SK-N-SH (cell line): Measurements from ENCODE around the gene DNAJA3. TPM values are rescaled to one million over a fixed set of nuclear protein-coding genes. Genes with fewer than 3 reads are reported as not detected.
A peak's percentile ranks its signal among the peaks of the same experiment; 100 is the strongest.

Experiments used
- CTCF ChIA-PET: fragments of 300-600, 350-600 bp; formaldehyde crosslinking; extraction: SDS; loops from one replicate; lab custom pipeline; 2021; lab: Yijun Ruan, JAX
- POLR2A ChIA-PET: fragments of 350-600 bp; sonication (Branson Sonifier 250); formaldehyde crosslinking; extraction: SDS; loops from one replicate; lab custom pipeline; 2020; ENCODE audit warnings: antibody characterized with exemption, inconsistent platforms; lab: Yijun Ruan, JAX
- DNase-seq: peaks from one replicate; pipeline ENCODE4 v3.0.0; 2012
- H2AFZ ChIP-seq: fragments of 200-600 bp; sonication (generic); 2 replicates; pipeline ENCODE4 v1.8.1; 2016; ENCODE audit warnings: antibody characterized with exemption, mild to moderate bottlenecking, low read depth
- H3F3A ChIP-seq: fragments of 200-600 bp; sonication (generic); replicated peaks from 2 replicates; pipeline ENCODE3; 2016; ENCODE audit warnings: antibody characterized with exemption, mild to moderate bottlenecking; ENCODE audit not compliant: insufficient read depth
- H3K27ac ChIP-seq, 2 experiments: fragments of 200-500 bp in 1 of 2; fragments of 200-600 bp in 1 of 2; sonication (Bioruptor generic) in 1 of 2; sonication (generic), shearing (Covaris generic) in 1 of 2; 2 replicates each; pipeline versions ENCODE4 v1.5.1 to v1.6.1; 2014 to 2016; ENCODE audit warnings: low read depth in 2 of 2, inconsistent platforms in 1 of 2, low read length in 1 of 2, mild to moderate bottlenecking in 1 of 2, mixed read lengths in 1 of 2
- H3K27me3 ChIP-seq: fragments of 200-600 bp; sonication (generic), shearing (Covaris generic); 2 replicates; pipeline ENCODE4 v1.6.1; 2016; ENCODE audit warnings: mixed run types; ENCODE audit not compliant: insufficient read depth
- H3K36me3 ChIP-seq, 2 experiments: fragments of 200-500 bp in 1 of 2; fragments of 200-600 bp in 1 of 2; sonication (Bioruptor generic) in 1 of 2; sonication (generic) in 1 of 2; replicated peaks in 1 of 2; 2 replicates each; pipeline versions ENCODE3 to v1.5.1; 2014 to 2016; ENCODE audit warnings: low read length in 1 of 2, mild to moderate bottlenecking in 1 of 2; ENCODE audit not compliant: insufficient read depth in 2 of 2, control insufficient read depth in 1 of 2
- H3K4me1 ChIP-seq, 2 experiments: fragments of 200-500 bp in 1 of 2; fragments of 200-600 bp in 1 of 2; sonication (Bioruptor generic) in 1 of 2; sonication (generic), shearing (Covaris generic) in 1 of 2; 2 replicates each; pipeline versions ENCODE4 v1.5.1 to v1.6.1; 2014 to 2016; ENCODE audit warnings: low read depth in 1 of 2, low read length in 1 of 2, mixed run types in 1 of 2; ENCODE audit not compliant: insufficient read depth in 2 of 2, control insufficient read depth in 1 of 2
- H3K4me2 ChIP-seq: fragments of 200-600 bp; sonication (generic), shearing (Covaris generic); 2 replicates; pipeline ENCODE4 v1.6.1; 2017; ENCODE audit warnings: mixed run types
- H3K4me3 ChIP-seq, 2 experiments: fragments of 200-500 bp in 1 of 2; fragments of 200-600 bp in 1 of 2; sonication (Bioruptor generic) in 1 of 2; sonication (generic), shearing (Covaris generic) in 1 of 2; 2 replicates each; pipeline versions ENCODE4 v1.5.1 to v1.8.1; 2014 to 2016; ENCODE audit warnings: low read depth in 2 of 2, inconsistent platforms in 1 of 2, low read length in 1 of 2, mild to moderate bottlenecking in 1 of 2, mixed read lengths in 1 of 2, moderate library complexity in 1 of 2
- H3K79me2 ChIP-seq: fragments of 200-600 bp; sonication (generic); 2 replicates; pipeline ENCODE4 v1.8.1; 2017; ENCODE audit warnings: mild to moderate bottlenecking; ENCODE audit not compliant: insufficient read depth
- H3K9ac ChIP-seq: fragments of 200-600 bp; sonication (generic); 2 replicates; pipeline ENCODE4 v1.6.1; 2017; ENCODE audit warnings: mixed run types
- H3K9me2 ChIP-seq: fragments of 200-600 bp; sonication (generic); 2 replicates; pipeline ENCODE4 v1.6.1; 2017; ENCODE audit warnings: mixed run types
- H3K9me3 ChIP-seq: fragments of 200-600 bp; sonication (generic); 2 replicates; pipeline ENCODE4 v1.6.1; 2017; ENCODE audit warnings: mixed run types, mild to moderate bottlenecking, moderate library complexity
- H4K20me1 ChIP-seq: fragments of 200-600 bp; sonication (generic); 2 replicates; pipeline ENCODE4 v1.6.1; 2017; ENCODE audit warnings: mild to moderate bottlenecking, mixed run types; ENCODE audit not compliant: insufficient read depth
- EP300 ChIP-seq, 2 experiments: IDR thresholded peaks; 2 replicates each; pipeline versions ENCODE4 v1.4.0 to v1.6.1; 2012; ENCODE audit warnings: borderline replicate concordance in 1 of 2, low read depth in 1 of 2, low read length in 1 of 2
- EZH2phosphoT487 ChIP-seq: fragments of 200-600 bp; sonication (generic); IDR thresholded peaks from 2 replicates; pipeline ENCODE4 v1.6.1; 2017; ENCODE audit warnings: low read depth, mixed run types, mild to moderate bottlenecking, antibody characterized with exemption, moderate library complexity, borderline replicate concordance
- JUND ChIP-seq: IDR thresholded peaks from 2 replicates; pipeline ENCODE4 v1.4.0; 2012
- NFIC ChIP-seq: IDR thresholded peaks from 2 replicates; pipeline ENCODE4 v1.4.0; 2012; ENCODE audit warnings: borderline replicate concordance
- RAD21 ChIP-seq: IDR thresholded peaks from 2 replicates; pipeline ENCODE4 v1.6.1; 2012; ENCODE audit warnings: mild to moderate bottlenecking, low read length
- whole genome bisulfite sequencing: methylation state at CpG from one replicate; pipeline ENCODE4 v1.1.6; 2017; ENCODE audit warnings: low lambda C conversion rate; 5-methylcytosine and 5-hydroxymethylcytosine counted together
- polyA plus RNA-seq, 3 experiments: library from polyadenylated mRNA; depleted of rRNA; stranded (reverse); fragments of >200 nt; gene quantifications; 2 replicates each; pipeline ENCODE4 v1.2.3, GENCODE V29; 2012
- TF ChIP-seq, protein P1 (sequence below): fragments of 150-350 bp; IDR thresholded peaks from 2 replicates; pipeline ENCODE4 v1.6.1; 2016; ENCODE audit warnings: mild to moderate bottlenecking, low read depth, low read length
- TF ChIP-seq, protein P2 (sequence below): IDR thresholded peaks from 2 replicates; pipeline ENCODE4 v1.4.0; 2012; ENCODE audit warnings: low read depth
- TF ChIP-seq, protein P3 (sequence below): fragments of 150-350 bp; IDR thresholded peaks from 2 replicates; pipeline ENCODE4 v1.6.1; 2017; ENCODE audit warnings: antibody characterized with exemption, low read length, low read depth, borderline replicate concordance

Gene DNAJA3
- polyA plus RNA-seq, 1 of the 3 experiments (the other 2 are of a cell fraction): 52.6 TPM

GRCh38 chr16:4378999-4379690 is 46.5 kb upstream of the DNAJA3 start (continued):
- TF ChIP-seq EP300 (IDR thresholded peaks at IDR 0.05; ENCODE audit: borderline replicate concordance in 1 of 2, low read depth in 1 of 2, low read length in 1 of 2) (no peak), EZH2phosphoT487 (no peak), JUND (no peak), NFIC (no peak)
- TF ChIP-seq, protein P1, sequence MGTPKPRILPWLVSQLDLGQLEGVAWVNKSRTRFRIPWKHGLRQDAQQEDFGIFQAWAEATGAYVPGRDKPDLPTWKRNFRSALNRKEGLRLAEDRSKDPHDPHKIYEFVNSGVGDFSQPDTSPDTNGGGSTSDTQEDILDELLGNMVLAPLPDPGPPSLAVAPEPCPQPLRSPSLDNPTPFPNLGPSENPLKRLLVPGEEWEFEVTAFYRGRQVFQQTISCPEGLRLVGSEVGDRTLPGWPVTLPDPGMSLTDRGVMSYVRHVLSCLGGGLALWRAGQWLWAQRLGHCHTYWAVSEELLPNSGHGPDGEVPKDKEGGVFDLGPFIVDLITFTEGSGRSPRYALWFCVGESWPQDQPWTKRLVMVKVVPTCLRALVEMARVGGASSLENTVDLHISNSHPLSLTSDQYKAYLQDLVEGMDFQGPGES: no peak
- TF ChIP-seq, protein P2, sequence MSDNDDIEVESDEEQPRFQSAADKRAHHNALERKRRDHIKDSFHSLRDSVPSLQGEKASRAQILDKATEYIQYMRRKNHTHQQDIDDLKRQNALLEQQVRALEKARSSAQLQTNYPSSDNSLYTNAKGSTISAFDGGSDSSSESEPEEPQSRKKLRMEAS: no peak
- TF ChIP-seq, protein P3, sequence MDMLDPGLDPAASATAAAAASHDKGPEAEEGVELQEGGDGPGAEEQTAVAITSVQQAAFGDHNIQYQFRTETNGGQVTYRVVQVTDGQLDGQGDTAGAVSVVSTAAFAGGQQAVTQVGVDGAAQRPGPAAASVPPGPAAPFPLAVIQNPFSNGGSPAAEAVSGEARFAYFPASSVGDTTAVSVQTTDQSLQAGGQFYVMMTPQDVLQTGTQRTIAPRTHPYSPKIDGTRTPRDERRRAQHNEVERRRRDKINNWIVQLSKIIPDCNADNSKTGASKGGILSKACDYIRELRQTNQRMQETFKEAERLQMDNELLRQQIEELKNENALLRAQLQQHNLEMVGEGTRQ: no peak

- Histone ChIP-seq H3K9me3 (no peaks in the 10 kb centered on the region), H2AFZ (no peak overlapping the region), H3F3A (peaks cover 21% of the 10 kb centered on the region), H3K4me3 (no peak overlapping the region), H3K4me1 (peaks cover 25 to 66% of the 10 kb centered on the region in 2 experiments; a peak in 3 of 4 replicates), H3K36me3 (peaks cover 0 to 35% of the 10 kb centered on the region in 2 experiments), H3K4me2 (no peak overlapping the region), H3K79me2 (peaks cover 35% of the 10 kb centered on the region), H3K27me3 (no peaks in the 10 kb centered on the region), H3K27ac (peak overlapping the region in 1 of 2 experiments; percentile 30; a peak in 1 of 4 replicates), H3K9ac (no peak overlapping the region), H4K20me1 (peaks cover 46% of the 10 kb centered on the region), H3K9me2 (no peaks in the 10 kb centered on the region)
- DNase-seq: no peak
- ChIA-PET CTCF (interaction anchor here (1.0 to 32.1 kb wide), 6 partner anchors 7 to 22 kb away, joined by 3 to 558 read pairs (median 6); no protein-coding TSS in a partner anchor), POLR2A (interaction anchor here (1.3 to 1.6 kb wide), 2 partner anchors 9 to 12 kb away, joined by 3 to 7 read pairs; no protein-coding TSS in a partner anchor)
- TF ChIP-seq, protein P2: no peak
- TF ChIP-seq JUND (no peak), EZH2phosphoT487 (no peak), RAD21 (no peak)
- TF ChIP-seq, protein P1: no peak
- WGBS: 90% methylated on average over 13 of the region's 26 CpGs
Observed at GRCh38 chr16:4380119-4381063, 45.3 kb upstream of the DNAJA3 start.
